ENCODE data around the gene ATP9B. TPM values are rescaled to one million over a fixed set of nuclear protein-coding genes. Genes with fewer than 3 reads are reported as not detected.
"Not testable (repeated sequence)": the region's sequence is repeated elsewhere in the genome, so short reads cannot be mapped to it uniquely, and the experiment has no call there.

The ATP9B gene
- total and polyA plus RNA-seq, 12 donors: 6.7 to 19.7 (median 14.5) TPM

- no peaks in the 10 kb centered on the region for H3K27me3 ChIP-seq
- peaks cover 0 to 66% (median 8%) of the 10 kb centered on the region in 9 donors for H3K36me3 ChIP-seq
- no peak for TF ChIP-seq CTCF (IDR thresholded peaks at IDR 0.05)
- H3K4me3 ChIP-seq: no peak overlapping the region
- WGBS, 2 donors: 96 to 97% methylated on average over 17 of the region's 17 CpGs
- H3K4me1 ChIP-seq: peaks cover 0 to 3% (median 0%) of the 10 kb centered on the region in 9 donors
- no peaks in the 10 kb centered on the region for H3K9me3 ChIP-seq
- DNase-seq (no peak), ATAC-seq (no peak)
- intact Hi-C loops (cut with DNase I): loop anchor here in 1 of 10 donors (10.0 kb wide), 1 partner anchor 781 kb away; no protein-coding TSS in a partner anchor
- H3K27ac ChIP-seq: no peak overlapping the region
These were observed 304.5 kb downstream of the ATP9B start for GRCh38 chr18:79373736-79374135.

- peaks cover 0 to 9% (median 4%) of the 10 kb centered on the region in 9 donors for H3K4me1 ChIP-seq
- no peaks in the 10 kb centered on the region for H3K27me3 ChIP-seq
- 92 to 94% methylated on average over 22 to 24 of the region's 32 CpGs for WGBS, 2 donors
- no peak for TF ChIP-seq CTCF (IDR thresholded peaks at IDR 0.05)
- no peak for ATAC-seq
- no peak for DNase-seq
- H3K27ac ChIP-seq: no peak overlapping the region
- peaks cover 0 to 66% (median 8%) of the 10 kb centered on the region in 9 donors for H3K36me3 ChIP-seq
- no peaks in the 10 kb centered on the region for H3K9me3 ChIP-seq
- intact Hi-C loops (cut with DNase I): loop anchor here in 1 of 10 donors (10.0 kb wide), 1 partner anchor 780 kb away; no protein-coding TSS in a partner anchor
- H3K4me3 ChIP-seq: no peak overlapping the region
These were observed 305.4 kb downstream of the ATP9B start for GRCh38 chr18:79374408-79375171.

GRCh38 chr18:79375441-79376154 lies 306.4 kb downstream of the ATP9B start:
- DNase-seq (no peak), ATAC-seq (no peak)
- Histone ChIP-seq H3K4me1 (peaks cover 0 to 9% (median 4%) of the 10 kb centered on the region in 9 donors), H3K9me3 (no peaks in the 10 kb centered on the region), H3K27ac (no peak overlapping the region), H3K27me3 (no peaks in the 10 kb centered on the region), H3K4me3 (no peak overlapping the region), H3K36me3 (peaks cover 0 to 60% (median 8%) of the 10 kb centered on the region in 9 donors)
- TF ChIP-seq CTCF (IDR thresholded peaks at IDR 0.05): no peak
- WGBS, 2 donors: 92 to 94% methylated on average over 10 of the region's 10 CpGs
- intact Hi-C loops (cut with DNase I): loop anchor here in 1 of 10 donors (10.0 kb wide), 1 partner anchor 779 kb away; no protein-coding TSS in a partner anchor

- peaks cover 0 to 50% (median 8%) of the 10 kb centered on the region in 9 donors for H3K36me3 ChIP-seq
- not testable (repeated sequence) for H3K4me1 ChIP-seq, H3K27ac ChIP-seq, ATAC-seq, H3K4me3 ChIP-seq, DNase-seq, H3K27me3 ChIP-seq, H3K9me3 ChIP-seq
- WGBS, 2 donors: 94 to 98% methylated on average over 12 of the region's 12 CpGs
- intact Hi-C loops (cut with DNase I): loop anchor here in 1 of 10 donors (10.0 kb wide), 1 partner anchor 778 kb away; no protein-coding TSS in a partner anchor
These were observed 307.5 kb downstream of the ATP9B start for GRCh38 chr18:79376661-79377060.
